ENCODE measurements around the gene FAM163B.
"Not testable (repeated sequence)": the region's sequence is repeated elsewhere in the genome, so short reads cannot be mapped to it uniquely, and the experiment has no call there.

FAM163B gene

GRCh38 chr9:133629221-133630110, 20.3 kb upstream of the FAM163B start:
- no peak for DNase-seq (ENCODE audit: low read depth)
- TF ChIP-seq, protein P1, sequence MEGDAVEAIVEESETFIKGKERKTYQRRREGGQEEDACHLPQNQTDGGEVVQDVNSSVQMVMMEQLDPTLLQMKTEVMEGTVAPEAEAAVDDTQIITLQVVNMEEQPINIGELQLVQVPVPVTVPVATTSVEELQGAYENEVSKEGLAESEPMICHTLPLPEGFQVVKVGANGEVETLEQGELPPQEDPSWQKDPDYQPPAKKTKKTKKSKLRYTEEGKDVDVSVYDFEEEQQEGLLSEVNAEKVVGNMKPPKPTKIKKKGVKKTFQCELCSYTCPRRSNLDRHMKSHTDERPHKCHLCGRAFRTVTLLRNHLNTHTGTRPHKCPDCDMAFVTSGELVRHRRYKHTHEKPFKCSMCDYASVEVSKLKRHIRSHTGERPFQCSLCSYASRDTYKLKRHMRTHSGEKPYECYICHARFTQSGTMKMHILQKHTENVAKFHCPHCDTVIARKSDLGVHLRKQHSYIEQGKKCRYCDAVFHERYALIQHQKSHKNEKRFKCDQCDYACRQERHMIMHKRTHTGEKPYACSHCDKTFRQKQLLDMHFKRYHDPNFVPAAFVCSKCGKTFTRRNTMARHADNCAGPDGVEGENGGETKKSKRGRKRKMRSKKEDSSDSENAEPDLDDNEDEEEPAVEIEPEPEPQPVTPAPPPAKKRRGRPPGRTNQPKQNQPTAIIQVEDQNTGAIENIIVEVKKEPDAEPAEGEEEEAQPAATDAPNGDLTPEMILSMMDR (IDR thresholded peaks at IDR 0.05; ENCODE audit: control insufficient read depth, insufficient read depth, low read depth, low read length, missing control alignments): no peak
- no peak overlapping the region for H3K4me3 ChIP-seq (ENCODE audit: control insufficient read depth, low read depth, low read length)

- H3K4me3 ChIP-seq (ENCODE audit: control insufficient read depth, low read depth, low read length): no peak overlapping the region
- no peak for DNase-seq (ENCODE audit: low read depth)
- TF ChIP-seq, protein P1 (IDR thresholded peaks at IDR 0.05; ENCODE audit: control insufficient read depth, insufficient read depth, low read depth, low read length, missing control alignments): no peak
Measured at GRCh38 chr9:133628766-133629165, 19.6 kb upstream of the FAM163B start.

DNA sequence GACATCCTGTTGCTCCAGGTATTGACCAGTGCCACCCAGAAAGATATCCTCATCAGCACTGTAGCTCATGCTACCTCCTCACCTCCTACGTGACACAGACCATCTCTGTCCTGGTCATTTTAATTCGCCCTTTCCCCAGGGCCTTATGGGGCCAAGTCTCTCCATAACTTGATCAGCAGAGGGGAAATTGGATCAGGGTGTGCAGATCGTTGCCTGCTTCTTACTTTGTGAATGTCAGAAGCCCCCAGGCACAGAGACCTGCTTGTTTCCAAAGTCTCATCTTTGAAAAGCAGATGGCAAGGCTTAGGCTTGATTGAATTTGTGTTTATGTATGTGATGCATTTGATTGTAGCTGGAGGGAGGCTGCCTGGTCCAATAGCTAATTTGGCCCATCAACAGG, 18.2 kb upstream of the FAM163B start:
- no peak overlapping the region for H3K4me3 ChIP-seq (ENCODE audit: control insufficient read depth, low read depth, low read length)
- DNase-seq (ENCODE audit: low read depth): no peak
- TF ChIP-seq, protein P1 (IDR thresholded peaks at IDR 0.05; ENCODE audit: control insufficient read depth, insufficient read depth, low read depth, low read length, missing control alignments): no peak

DNA sequence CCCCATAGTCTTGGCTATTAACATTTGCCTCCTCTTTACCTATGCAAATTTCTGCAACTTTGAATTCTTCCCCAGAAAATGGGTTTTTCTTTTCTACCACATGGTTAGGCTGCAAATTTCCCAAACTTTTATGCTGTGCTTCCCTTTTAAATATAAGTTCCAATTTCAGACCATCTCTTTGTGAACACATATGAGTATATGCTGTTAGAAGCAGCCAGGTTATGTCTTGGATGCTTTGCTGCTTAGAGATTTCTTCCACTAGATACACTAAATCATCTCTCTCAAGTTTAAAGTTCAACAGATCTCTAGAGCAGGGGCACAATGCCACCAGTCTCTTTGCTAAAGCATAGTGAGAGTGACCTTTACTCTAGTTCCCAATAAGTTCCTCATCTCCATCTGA, 16.8 kb upstream of the FAM163B start:
- DNase-seq (ENCODE audit: low read depth); H3K4me3 ChIP-seq (ENCODE audit: control insufficient read depth, low read depth, low read length): not testable (repeated sequence)

- no peak overlapping the region for H3K4me3 ChIP-seq (ENCODE audit: control insufficient read depth, low read depth, low read length)
- DNase-seq (ENCODE audit: low read depth): no peak
- TF ChIP-seq, protein P1 (IDR thresholded peaks at IDR 0.05; ENCODE audit: control insufficient read depth, insufficient read depth, low read depth, low read length, missing control alignments): no peak
Measured at GRCh38 chr9:133622555-133622954, 13.4 kb upstream of the FAM163B start.

DNA sequence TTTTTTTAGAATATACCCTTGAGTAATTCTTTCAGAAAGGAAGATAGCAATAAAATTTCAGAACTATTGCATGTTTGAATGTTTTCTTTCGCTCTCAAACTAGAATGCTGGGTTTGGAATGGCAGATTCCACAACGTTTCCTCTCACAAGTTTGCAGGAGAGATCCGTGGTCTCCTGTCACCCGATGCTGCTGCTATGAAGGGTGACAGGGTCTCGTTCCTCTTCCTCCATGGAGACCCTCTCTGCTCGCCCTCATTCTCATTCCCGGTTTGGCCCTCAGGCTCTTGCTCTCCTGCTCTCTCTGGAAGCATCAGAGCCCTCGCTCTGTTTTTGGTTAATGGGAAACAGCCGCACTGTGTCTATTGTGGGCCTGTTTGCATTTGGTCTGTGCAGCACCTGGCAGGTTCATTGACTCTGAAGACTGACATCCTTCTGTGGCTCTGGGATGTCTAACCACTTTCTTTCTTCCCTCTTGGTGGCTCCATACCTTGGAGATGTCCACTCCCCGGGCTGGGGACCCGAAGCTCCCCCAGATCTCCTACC, 12.6 kb upstream of the FAM163B start:
- no peak for DNase-seq (ENCODE audit: low read depth)
- H3K4me3 ChIP-seq (ENCODE audit: control insufficient read depth, low read depth, low read length): no peak overlapping the region
- TF ChIP-seq, protein P1 (IDR thresholded peaks at IDR 0.05; ENCODE audit: control insufficient read depth, insufficient read depth, low read depth, low read length, missing control alignments): no peak

DNA sequence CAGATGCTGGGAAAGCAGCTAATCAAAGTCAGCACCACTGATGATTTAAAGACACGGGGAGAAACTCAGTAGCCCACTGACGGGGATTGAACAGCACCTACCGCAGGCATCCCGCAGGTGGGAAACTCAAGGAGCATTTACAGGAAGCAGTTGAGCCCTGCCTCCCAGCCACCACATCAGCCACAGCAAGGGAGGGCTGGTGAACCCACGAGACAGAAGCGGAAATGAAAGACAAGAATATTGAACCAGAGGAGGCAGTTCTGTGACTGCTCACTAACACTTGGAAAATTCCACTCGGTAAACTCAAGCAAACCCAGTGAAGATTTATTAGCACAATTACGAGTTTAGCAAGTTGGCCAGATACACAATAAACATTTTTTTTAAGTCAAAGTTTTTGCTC, 10.6 kb upstream of the FAM163B start:
- no peak for DNase-seq (ENCODE audit: low read depth)
- TF ChIP-seq, protein P1 (IDR thresholded peaks at IDR 0.05; ENCODE audit: control insufficient read depth, insufficient read depth, low read depth, low read length, missing control alignments): no peak
- no peak overlapping the region for H3K4me3 ChIP-seq (ENCODE audit: control insufficient read depth, low read depth, low read length)
